Endothelial cell of umbilical vein (primary cell): ENCODE results near the gene TMEM87B. TPM values are rescaled to one million over a fixed set of nuclear protein-coding genes. Genes with fewer than 3 reads are reported as not detected.

Experiments
- BruUV-seq: library from RNA; stranded (reverse); fragments of 400-500 nt; replicated peaks from 2 replicates; lab custom pipeline; 2021; lab: Mats Ljungman, UMichigan
- CTCF ChIA-PET: fragments of 300-600, 350-600 bp; sonication (Branson Sonifier 250); formaldehyde crosslinking; loops from one replicate; lab custom pipeline; 2021; ENCODE audit warnings: antibody characterized with exemption, inconsistent platforms; lab: Charles Lee
- POLR2A ChIA-PET: fragments of 300-600, 350-600 bp; sonication (Branson Sonifier 250); formaldehyde crosslinking; loops from one replicate; lab custom pipeline; 2021; ENCODE audit warnings: antibody characterized with exemption, inconsistent platforms; lab: Charles Lee
- DNase-seq: peaks from one replicate; pipeline ENCODE4 v3.0.0-alpha.2; 2011; ENCODE audit warnings: low read depth, low spot score
- FAIRE-seq: peaks from 2 replicates; lab custom pipeline; 2011; peaks lifted over from hg19 to GRCh38; lab: Jason Lieb, UNC
- H2AFZ ChIP-seq: 2 replicates; pipeline ENCODE4 v1.6.0; 2012; ENCODE audit warnings: low read depth, low read length, control low read depth, inconsistent platforms
- H3K27ac ChIP-seq: 2 replicates; pipeline ENCODE4 v1.5.1; 2011; ENCODE audit warnings: low read depth, mild to moderate bottlenecking, control low read depth, low read length, moderate library complexity; ENCODE audit not compliant: insufficient read depth
- H3K27me3 ChIP-seq, 2 experiments: 2 replicates each; pipeline versions ENCODE4 v1.6.0 to v1.6.1; 2011; ENCODE audit warnings: low read length in 2 of 2, mixed read lengths in 1 of 2; ENCODE audit not compliant: control insufficient read depth in 2 of 2, insufficient read depth in 2 of 2
- H3K36me3 ChIP-seq, 2 experiments: 2 replicates in 1 of 2; 3 replicates in 1 of 2; pipeline ENCODE4 v1.5.1; 2011; ENCODE audit warnings: low read length in 2 of 2, mild to moderate bottlenecking in 1 of 2, moderate library complexity in 1 of 2; ENCODE audit not compliant: control insufficient read depth in 2 of 2, insufficient read depth in 2 of 2; ENCODE audit errors: extremely low read depth in 1 of 2
- H3K4me1 ChIP-seq: 3 replicates; pipeline ENCODE4 v1.5.1; 2011; ENCODE audit warnings: mild to moderate bottlenecking, low read length; ENCODE audit not compliant: control insufficient read depth, insufficient read depth; ENCODE audit errors: extremely low read depth
- H3K4me2 ChIP-seq: 2 replicates; pipeline ENCODE4 v1.6.1; 2011; ENCODE audit warnings: low read length, control low read depth, mixed read lengths; ENCODE audit not compliant: insufficient read depth
- H3K4me3 ChIP-seq, 3 experiments: fragments of 200-600 bp in 1 of 3; sonication (generic), shearing (Covaris generic) in 1 of 3; replicated peaks in 1 of 3; 2 replicates each; pipeline ENCODE4 v1.5.1; 2011 to 2016; ENCODE audit warnings: control low read depth in 3 of 3, low read length in 3 of 3, mild to moderate bottlenecking in 2 of 3, inconsistent platforms in 1 of 3, low read depth in 1 of 3, moderate library complexity in 1 of 3; ENCODE audit not compliant: insufficient read depth in 1 of 3
- H3K79me2 ChIP-seq: 2 replicates; pipeline ENCODE4 v1.6.0; 2012; ENCODE audit warnings: low read length, inconsistent platforms; ENCODE audit not compliant: control insufficient read depth, insufficient read depth
- H3K9ac ChIP-seq: replicated peaks from 2 replicates; pipeline ENCODE3; 2011; ENCODE audit warnings: low read length, control low read depth; ENCODE audit not compliant: insufficient read depth; ENCODE audit errors: extremely low read depth
- H3K9me1 ChIP-seq: replicated peaks from 3 replicates; pipeline ENCODE4 v1.6.0; 2011; ENCODE audit warnings: mild to moderate bottlenecking, low read length; ENCODE audit not compliant: control insufficient read depth, insufficient read depth; ENCODE audit errors: extremely low read depth
- H3K9me3 ChIP-seq: replicated peaks from 2 replicates; pipeline ENCODE4 v1.5.1; 2012; ENCODE audit warnings: low read length, inconsistent platforms; ENCODE audit not compliant: control insufficient read depth, insufficient read depth
- H4K20me1 ChIP-seq: replicated peaks from 2 replicates; pipeline ENCODE3; 2011; ENCODE audit warnings: mild to moderate bottlenecking, low read length; ENCODE audit not compliant: control insufficient read depth, insufficient read depth; ENCODE audit errors: extremely low read depth
- EZH2 ChIP-seq: IDR thresholded peaks from 2 replicates; pipeline ENCODE4 v1.6.1; 2012; ENCODE audit warnings: borderline replicate concordance, low read depth, mild to moderate bottlenecking, moderate library complexity, low read length, inconsistent platforms; ENCODE audit not compliant: severe bottlenecking
- FOS ChIP-seq: IDR thresholded peaks from 2 replicates; pipeline ENCODE4 v1.6.1; 2011; ENCODE audit warnings: mild to moderate bottlenecking, low read length, moderate library complexity, borderline replicate concordance; ENCODE audit not compliant: insufficient read depth
- GATA2 ChIP-seq: IDR thresholded peaks from 2 replicates; pipeline ENCODE4 v1.7.0; 2011; ENCODE audit warnings: low read depth, mild to moderate bottlenecking, moderate library complexity, mixed read lengths, low read length; ENCODE audit not compliant: insufficient read length, insufficient read depth
- JUN ChIP-seq: IDR thresholded peaks from 2 replicates; pipeline ENCODE4 v1.6.1; 2011; ENCODE audit warnings: borderline replicate concordance, low read depth; ENCODE audit not compliant: insufficient read length, insufficient read depth
- MYC ChIP-seq: IDR thresholded peaks from one replicate; pipeline ENCODE4 v1.6.1; 2011; ENCODE audit warnings: mild to moderate bottlenecking, low read depth, low read length
- POLR2A ChIP-seq: IDR thresholded peaks from 2 replicates; pipeline ENCODE4 v1.6.1; 2012; ENCODE audit warnings: low read depth, mild to moderate bottlenecking, control low read depth, low read length
- POLR2AphosphoS5 ChIP-seq: IDR thresholded peaks from 2 replicates; pipeline ENCODE4 v1.6.1; 2012; ENCODE audit warnings: low read depth, mild to moderate bottlenecking, control low read depth, low read length, moderate library complexity; ENCODE audit not compliant: insufficient read depth
- dilution Hi-C: fragments of 300-500 bp; cut with MboI; formaldehyde crosslinking; loops from one replicate; pipeline ENCODE4 v1.15.0; 2019; ENCODE audit warnings: low sequenced_read_pairs; ENCODE audit not compliant: extremely low pct_ligation_motif_present
- intact Hi-C: fragments of 100-400 bp; cut with micrococcal nuclease; formaldehyde crosslinking; loops from one replicate; pipeline ENCODE4 v1.10.0; 2022
- polyA plus RNA-seq, 4 experiments: library from polyadenylated mRNA; depleted of rRNA in 3 of 4; stranded (reverse) in 3 of 4; unstranded in 1 of 4; fragments of >200 nt; gene quantifications; 2 replicates each; pipeline versions ENCODE4 v1.2.1 to v1.2.3, GENCODE V29; 2011 to 2012; ENCODE audit warnings: missing spikeins in 1 of 4
- total RNA-seq: library from RNA; stranded (reverse); gene quantifications from 2 replicates; pipeline ENCODE4 v1.2.3, GENCODE V29; 2021
- TF ChIP-seq, protein P1 (sequence below): IDR thresholded peaks from 2 replicates; pipeline ENCODE4 v1.6.1; 2011; ENCODE audit not compliant: insufficient read depth, insufficient read length
- TF ChIP-seq, protein P2 (sequence below), 2 donors: IDR thresholded peaks; 1 replicate in 1 of 2; 2 replicates in 1 of 2; pipeline ENCODE4 v1.5.1; 2011; ENCODE audit warnings: low read length in 2 of 2, mild to moderate bottlenecking in 2 of 2, moderate library complexity in 2 of 2, control low read depth in 1 of 2, inconsistent platforms in 1 of 2, low read depth in 1 of 2; ENCODE audit not compliant: insufficient read depth in 1 of 2; ENCODE audit errors: extremely low read depth in 1 of 2

TMEM87B gene
- total and polyA plus RNA-seq, 2 donors (not counting 3 experiments of a cell fraction or from before 2014, with no cell fraction given), result 17.6 to 21.5 TPM

DNA sequence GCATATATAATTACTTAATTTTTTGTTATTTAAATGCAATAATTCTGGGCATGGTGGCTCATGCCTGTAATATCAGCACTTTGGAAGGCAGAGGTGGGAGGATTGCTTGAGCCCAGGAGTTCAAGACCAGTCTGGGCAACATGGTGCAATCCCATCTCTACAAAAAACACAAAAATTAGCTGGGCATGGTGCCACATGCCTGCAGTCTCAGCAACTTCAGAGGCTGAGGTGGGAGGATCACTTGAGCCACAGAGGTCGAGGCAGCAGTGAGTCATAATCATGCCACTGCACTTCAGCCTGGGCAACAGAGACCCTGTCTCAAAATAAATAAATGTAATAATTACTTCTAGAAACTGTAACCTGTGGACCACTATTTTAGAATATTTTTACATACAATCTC lies 21.5 kb upstream of the TMEM87B start:
- intact Hi-C loops, result no loop called here
- Histone ChIP-seq H3K9me3 (no peaks in the 10 kb centered on the region), H3K4me2 (no peak overlapping the region), H3K4me3 (no peak overlapping the region), H3K9me1 (no peaks in the 10 kb centered on the region), H3K9ac (no peak overlapping the region), H3K27ac (no peak overlapping the region), H3K79me2 (no peaks in the 10 kb centered on the region), H2AFZ (no peak overlapping the region), H4K20me1 (no peaks in the 10 kb centered on the region), H3K4me1 (peaks cover 39% of the 10 kb centered on the region), H3K36me3 (no peaks in the 10 kb centered on the region), H3K27me3 (no peaks in the 10 kb centered on the region)
- DNase-seq (no peak), FAIRE-seq (no peak)
- ChIA-PET CTCF (interaction anchor here (1.6 to 2.2 kb wide), 2 partner anchors 14 to 136 kb away, joined by 4 to 9 read pairs; no protein-coding TSS in a partner anchor), POLR2A (interaction anchor here (0.6 kb wide), 1 partner anchor 135 kb away, joined by 5 read pairs; the partner anchor contains the start of gene MERTK)
- dilution Hi-C loops, result no loop called here
- TF ChIP-seq GATA2, result no peak
- TF ChIP-seq, protein P1, sequence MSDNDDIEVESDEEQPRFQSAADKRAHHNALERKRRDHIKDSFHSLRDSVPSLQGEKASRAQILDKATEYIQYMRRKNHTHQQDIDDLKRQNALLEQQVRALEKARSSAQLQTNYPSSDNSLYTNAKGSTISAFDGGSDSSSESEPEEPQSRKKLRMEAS, result no peak
- TF ChIP-seq JUN, result no peak
- no peak for TF ChIP-seq POLR2AphosphoS5
- no peak for TF ChIP-seq FOS
- TF ChIP-seq, protein P2, sequence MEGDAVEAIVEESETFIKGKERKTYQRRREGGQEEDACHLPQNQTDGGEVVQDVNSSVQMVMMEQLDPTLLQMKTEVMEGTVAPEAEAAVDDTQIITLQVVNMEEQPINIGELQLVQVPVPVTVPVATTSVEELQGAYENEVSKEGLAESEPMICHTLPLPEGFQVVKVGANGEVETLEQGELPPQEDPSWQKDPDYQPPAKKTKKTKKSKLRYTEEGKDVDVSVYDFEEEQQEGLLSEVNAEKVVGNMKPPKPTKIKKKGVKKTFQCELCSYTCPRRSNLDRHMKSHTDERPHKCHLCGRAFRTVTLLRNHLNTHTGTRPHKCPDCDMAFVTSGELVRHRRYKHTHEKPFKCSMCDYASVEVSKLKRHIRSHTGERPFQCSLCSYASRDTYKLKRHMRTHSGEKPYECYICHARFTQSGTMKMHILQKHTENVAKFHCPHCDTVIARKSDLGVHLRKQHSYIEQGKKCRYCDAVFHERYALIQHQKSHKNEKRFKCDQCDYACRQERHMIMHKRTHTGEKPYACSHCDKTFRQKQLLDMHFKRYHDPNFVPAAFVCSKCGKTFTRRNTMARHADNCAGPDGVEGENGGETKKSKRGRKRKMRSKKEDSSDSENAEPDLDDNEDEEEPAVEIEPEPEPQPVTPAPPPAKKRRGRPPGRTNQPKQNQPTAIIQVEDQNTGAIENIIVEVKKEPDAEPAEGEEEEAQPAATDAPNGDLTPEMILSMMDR (IDR thresholded peaks at IDR 0.05; ENCODE audit: extremely low read depth in 1 of 2, insufficient read depth in 1 of 2, low read depth in 1 of 2, low read length in 2 of 2), result no peak
- no peak for TF ChIP-seq POLR2A
- no peak for TF ChIP-seq MYC
- no peak for TF ChIP-seq EZH2
- BruUV-seq, result no TSS peak
